HCT116 (cell line): ENCODE data around the gene AP2A1. TPM values are rescaled to one million over a fixed set of nuclear protein-coding genes. Genes with fewer than 3 reads are reported as not detected.

Experiments
- ATAC-seq: fragments of 200-7000 bp; cut with Tn5 transposase; 2 replicates; pipeline ENCODE4 v1.9.1; 2020; ENCODE audit warnings: mild to moderate bottlenecking, moderate library complexity
- BruUV-seq: library from RNA; stranded (reverse); fragments of 400-500 nt; replicated peaks from 2 replicates; lab custom pipeline; 2021; lab: Mats Ljungman, UMichigan
- CTCF ChIA-PET: fragments of 300-600 bp; sonication (Branson Sonifier 250); formaldehyde crosslinking; loops from one replicate; lab custom pipeline; 2021; ENCODE audit warnings: antibody characterized with exemption; lab: Charles Lee
- POLR2A ChIA-PET: fragments of 300-600, 350-600 bp; sonication (Branson Sonifier 250); formaldehyde crosslinking; loops from one replicate; lab custom pipeline; 2021; ENCODE audit warnings: antibody characterized with exemption; lab: Charles Lee
- RAD21 ChIA-PET, 2 experiments: fragments of 300-600 bp; sonication (Branson Sonifier 250); formaldehyde crosslinking; loops; one replicate each; lab custom pipeline; 2023; ENCODE audit warnings: low total read pairs in 2 of 2; ENCODE audit not compliant: uncharacterized antibody in 2 of 2, unreplicated experiment in 2 of 2, low non-redundant PET in 1 of 2; lab: Charles Lee
- DNase-seq: peaks from one replicate; pipeline ENCODE4 v3.0.0-alpha.2; 2010; ENCODE audit warnings: low read depth, low spot score
- H2AFZ ChIP-seq: fragments of 200-600 bp; shearing (Covaris generic), sonication (generic); 2 replicates; pipeline ENCODE4 v1.6.1; 2017; ENCODE audit warnings: low read depth, mixed run types, mixed read lengths, antibody characterized with exemption, low read length; ENCODE audit not compliant: poor library complexity, severe bottlenecking
- H3K27ac ChIP-seq: 2 replicates; pipeline ENCODE4 v1.5.1; 2012; ENCODE audit warnings: low read depth, low read length
- H3K27me3 ChIP-seq: fragments of 200-600 bp; sonication (generic); 2 replicates; pipeline ENCODE4 v1.6.1; 2016; ENCODE audit warnings: mixed run types, low read length, mixed read lengths; ENCODE audit not compliant: insufficient read depth
- H3K36me3 ChIP-seq, 2 experiments: fragments of 200-500 bp in 1 of 2; fragments of 200-600 bp in 1 of 2; sonication (Bioruptor generic) in 1 of 2; sonication (generic) in 1 of 2; 2 replicates each; pipeline versions ENCODE4 v1.5.1 to v1.6.1; 2014 to 2016; ENCODE audit warnings: low read length in 2 of 2, inconsistent platforms in 1 of 2, mixed read lengths in 1 of 2, mixed run types in 1 of 2; ENCODE audit not compliant: insufficient read depth in 2 of 2, control insufficient read depth in 1 of 2
- H3K4me1 ChIP-seq, 2 experiments: fragments of 200-600 bp in 1 of 2; sonication (generic) in 1 of 2; 2 replicates each; pipeline versions ENCODE4 v1.5.1 to v1.6.1; 2012 to 2017; ENCODE audit warnings: low read length in 2 of 2, inconsistent platforms in 1 of 2, mild to moderate bottlenecking in 1 of 2, mixed read lengths in 1 of 2, mixed run types in 1 of 2, moderate library complexity in 1 of 2; ENCODE audit not compliant: insufficient read depth in 2 of 2, control insufficient read depth in 1 of 2
- H3K4me2 ChIP-seq: fragments of 200-600 bp; sonication (generic); 2 replicates; pipeline ENCODE4 v1.6.1; 2017; ENCODE audit warnings: mixed run types, low read length, mixed read lengths
- H3K4me3 ChIP-seq, 2 experiments: fragments of 200-600 bp in 1 of 2; sonication (generic) in 1 of 2; replicated peaks in 1 of 2; 2 replicates each; pipeline ENCODE4 v1.5.1; 2011 to 2016; ENCODE audit warnings: low read length in 2 of 2, control low read depth in 1 of 2, low read depth in 1 of 2, mild to moderate bottlenecking in 1 of 2, mixed read lengths in 1 of 2, mixed run types in 1 of 2
- H3K79me2 ChIP-seq: fragments of 200-600 bp; sonication (generic); 2 replicates; pipeline ENCODE4 v1.6.1; 2017; ENCODE audit warnings: mild to moderate bottlenecking, mixed run types, low read length, moderate library complexity, mixed read lengths; ENCODE audit not compliant: insufficient read depth
- H3K9ac ChIP-seq: fragments of 200-600 bp; sonication (generic); 2 replicates; pipeline ENCODE4 v1.6.1; 2016; ENCODE audit warnings: low read length, mixed read lengths
- H3K9me2 ChIP-seq: fragments of 200-600 bp; sonication (generic), shearing (Covaris generic); 2 replicates; pipeline ENCODE4 v1.6.1; 2017; ENCODE audit warnings: mixed run types, mild to moderate bottlenecking, moderate library complexity; ENCODE audit not compliant: insufficient read depth
- H3K9me3 ChIP-seq, 2 experiments: fragments of 200-500 bp in 1 of 2; fragments of 200-600 bp in 1 of 2; sonication (Bioruptor generic) in 1 of 2; sonication (generic) in 1 of 2; 2 replicates each; pipeline ENCODE4 v1.6.1; 2014 to 2017; ENCODE audit warnings: low read length in 2 of 2, mixed read lengths in 2 of 2, inconsistent platforms in 1 of 2, low read depth in 1 of 2, mild to moderate bottlenecking in 1 of 2, mixed run types in 1 of 2, moderate library complexity in 1 of 2; ENCODE audit not compliant: control insufficient read depth in 1 of 2, insufficient read depth in 1 of 2
- H4K20me1 ChIP-seq: fragments of 200-600 bp; sonication (generic), shearing (Covaris generic); 2 replicates; pipeline ENCODE4 v1.6.1; 2017; ENCODE audit warnings: mixed run types, mild to moderate bottlenecking, moderate library complexity; ENCODE audit not compliant: insufficient read depth
- CBX3 ChIP-seq: IDR thresholded peaks from 2 replicates; pipeline ENCODE4 v1.6.1; 2012; ENCODE audit warnings: low read depth
- CEBPB ChIP-seq: IDR thresholded peaks from 2 replicates; pipeline ENCODE4 v1.6.1; 2012; ENCODE audit warnings: low read depth
- EGR1 ChIP-seq: IDR thresholded peaks from 2 replicates; pipeline ENCODE4 v1.6.1; 2012; ENCODE audit warnings: low read depth
- EZH2phosphoT487 ChIP-seq: fragments of 200-600 bp; IDR thresholded peaks from 2 replicates; pipeline ENCODE4 v1.6.1; 2018; ENCODE audit warnings: antibody characterized with exemption, borderline replicate concordance
- JUND ChIP-seq: IDR thresholded peaks from 2 replicates; pipeline ENCODE4 v1.6.1; 2012
- POLR2A ChIP-seq: IDR thresholded peaks from 2 replicates; pipeline ENCODE4 v1.7.0; 2011; ENCODE audit warnings: borderline replicate concordance; ENCODE audit not compliant: insufficient read depth, insufficient read length; ENCODE audit errors: extremely low read depth
- POLR2AphosphoS5 ChIP-seq: IDR thresholded peaks from 2 replicates; pipeline ENCODE4 v1.6.1; 2011; ENCODE audit warnings: mild to moderate bottlenecking, low read depth, low read length, moderate library complexity
- RAD21 ChIP-seq: IDR thresholded peaks from 2 replicates; pipeline ENCODE4 v1.6.1; 2012; ENCODE audit warnings: low read depth, mild to moderate bottlenecking
- SP1 ChIP-seq: IDR thresholded peaks from 2 replicates; pipeline ENCODE4 v1.6.1; 2012; ENCODE audit warnings: low read depth
- TCF7L2 ChIP-seq: IDR thresholded peaks from 2 replicates; pipeline ENCODE4 v1.7.0; 2011; ENCODE audit warnings: borderline replicate concordance, inconsistent platforms; ENCODE audit not compliant: insufficient read depth, insufficient read length; ENCODE audit errors: extremely low read depth
- YY1 ChIP-seq: IDR thresholded peaks from 2 replicates; pipeline ENCODE4 v1.6.1; 2011; ENCODE audit warnings: low read length, low read depth, moderate library complexity, mild to moderate bottlenecking; ENCODE audit not compliant: insufficient replicate concordance; ENCODE audit errors: extremely low read depth
- ZNF274 ChIP-seq: fragments of 200-500 bp; sonication (Bioruptor generic); IDR thresholded peaks from 2 replicates; pipeline ENCODE4 v1.6.1; 2014; ENCODE audit warnings: mild to moderate bottlenecking, low read depth, low read length, inconsistent platforms
- intact Hi-C: fragments of 100-400 bp; cut with micrococcal nuclease; formaldehyde crosslinking; loops from 2 replicates; pipeline ENCODE4 v1.10.0; 2022
- total RNA-seq: library from RNA; stranded (reverse); gene quantifications from one replicate; pipeline ENCODE4 v1.2.1, GENCODE V29; 2021; ENCODE audit not compliant: unreplicated experiment
- TF ChIP-seq, protein P1 (sequence below): IDR thresholded peaks from 2 replicates; pipeline ENCODE4 v1.6.1; 2012

AP2A1 gene
- total RNA-seq, 1 experiment from 2014 or later: 102 TPM

DNA sequence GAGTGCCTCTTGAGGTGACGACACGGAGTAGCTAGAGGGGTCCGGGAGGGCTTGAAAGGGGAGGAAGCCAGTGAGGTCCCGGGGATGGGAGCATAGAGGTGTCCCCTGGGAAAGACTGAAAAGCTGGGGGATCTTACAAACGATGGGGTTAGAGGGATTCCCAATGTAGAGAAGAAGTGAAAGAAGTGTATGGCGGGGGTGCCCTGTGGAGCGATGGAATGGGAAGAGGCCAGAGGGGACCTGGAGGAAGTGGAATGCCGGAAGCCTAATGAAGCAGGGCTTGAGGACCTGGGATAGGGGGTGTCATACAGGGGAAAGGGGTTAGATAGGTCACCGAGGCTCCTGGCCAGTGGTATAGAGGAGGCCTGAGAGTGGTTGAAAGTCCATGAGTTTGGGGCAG, 580 bp downstream of the AP2A1 start:
- DNase-seq (no peak), ATAC-seq (no peak)
- intact Hi-C loops: loop anchor here (5.0 kb wide), 2 partner anchors 40 to 100 kb away; partner anchors contain the start of gene PNKP
- H3K4me1 ChIP-seq: peaks cover 21 to 33% of the 10 kb centered on the region in 2 experiments
- no peaks in the 10 kb centered on the region for H4K20me1 ChIP-seq
- no peaks in the 10 kb centered on the region; a peak in 1 of 4 replicates for H3K36me3 ChIP-seq
- BruUV-seq: TSS peak; percentile 34
- ChIA-PET RAD21 (no interaction called here), POLR2A (interaction anchor here (1.1 kb wide), 3 partner anchors 11 to 271 kb away, joined by 3 to 6 read pairs (median 5); partner anchors contain the start of gene RPS11), CTCF (interaction anchor here (1.1 to 2.3 kb wide), 2 partner anchors 37 to 50 kb away, joined by 5 to 8 read pairs; no protein-coding TSS in a partner anchor)
- TF ChIP-seq POLR2AphosphoS5: no peak
- TF ChIP-seq EZH2phosphoT487: no peak
- TF ChIP-seq YY1: no peak
- TF ChIP-seq CBX3: no peak
- TF ChIP-seq RAD21: no peak
- TF ChIP-seq, protein P1, sequence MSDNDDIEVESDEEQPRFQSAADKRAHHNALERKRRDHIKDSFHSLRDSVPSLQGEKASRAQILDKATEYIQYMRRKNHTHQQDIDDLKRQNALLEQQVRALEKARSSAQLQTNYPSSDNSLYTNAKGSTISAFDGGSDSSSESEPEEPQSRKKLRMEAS: no peak
- no peak for TF ChIP-seq SP1
- no peak for TF ChIP-seq JUND
- TF ChIP-seq CEBPB: no peak
- TF ChIP-seq TCF7L2: no peak
- TF ChIP-seq POLR2A: no peak
- TF ChIP-seq ZNF274: no peak
- no peak for TF ChIP-seq EGR1
- H3K79me2 ChIP-seq: peaks cover 34% of the 10 kb centered on the region
- H2AFZ ChIP-seq: no peak overlapping the region
- H3K9me2 ChIP-seq: no peaks in the 10 kb centered on the region
- peak overlapping the region; percentile 91 to 97 for H3K4me3 ChIP-seq
- H3K27ac ChIP-seq: peak overlapping the region; percentile 63
- H3K9ac ChIP-seq: peak overlapping the region; percentile 91
- H3K27me3 ChIP-seq: no peaks in the 10 kb centered on the region
- H3K4me2 ChIP-seq: peak overlapping the region; percentile 89
- H3K9me3 ChIP-seq: no peaks in the 10 kb centered on the region
